ENCODE results near the gene FNDC1. TPM values are rescaled to one million over a fixed set of nuclear protein-coding genes. Genes with fewer than 3 reads are reported as not detected.
A peak's percentile ranks its signal among the peaks of the same experiment; 100 is the strongest.

The FNDC1 gene
- total RNA-seq, 1 donor from 2014 or later, result 13.8 TPM

GRCh38 chr6:159174263-159174969, 5.2 kb downstream of the FNDC1 start:
- H3K27me3 Mint-ChIP-seq (ENCODE audit: low read depth), result peaks cover 12% of the 10 kb centered on the region

GRCh38 chr6:159176913-159177312, 7.7 kb downstream of the FNDC1 start:
- no peak overlapping the region for H3K4me3 Mint-ChIP-seq (ENCODE audit: unreplicated experiment)
- TF ChIP-seq, protein P1, sequence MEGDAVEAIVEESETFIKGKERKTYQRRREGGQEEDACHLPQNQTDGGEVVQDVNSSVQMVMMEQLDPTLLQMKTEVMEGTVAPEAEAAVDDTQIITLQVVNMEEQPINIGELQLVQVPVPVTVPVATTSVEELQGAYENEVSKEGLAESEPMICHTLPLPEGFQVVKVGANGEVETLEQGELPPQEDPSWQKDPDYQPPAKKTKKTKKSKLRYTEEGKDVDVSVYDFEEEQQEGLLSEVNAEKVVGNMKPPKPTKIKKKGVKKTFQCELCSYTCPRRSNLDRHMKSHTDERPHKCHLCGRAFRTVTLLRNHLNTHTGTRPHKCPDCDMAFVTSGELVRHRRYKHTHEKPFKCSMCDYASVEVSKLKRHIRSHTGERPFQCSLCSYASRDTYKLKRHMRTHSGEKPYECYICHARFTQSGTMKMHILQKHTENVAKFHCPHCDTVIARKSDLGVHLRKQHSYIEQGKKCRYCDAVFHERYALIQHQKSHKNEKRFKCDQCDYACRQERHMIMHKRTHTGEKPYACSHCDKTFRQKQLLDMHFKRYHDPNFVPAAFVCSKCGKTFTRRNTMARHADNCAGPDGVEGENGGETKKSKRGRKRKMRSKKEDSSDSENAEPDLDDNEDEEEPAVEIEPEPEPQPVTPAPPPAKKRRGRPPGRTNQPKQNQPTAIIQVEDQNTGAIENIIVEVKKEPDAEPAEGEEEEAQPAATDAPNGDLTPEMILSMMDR (IDR thresholded peaks at IDR 0.05), result no peak
- H3K27ac Mint-ChIP-seq (ENCODE audit: unreplicated experiment), result no peak overlapping the region
- peaks cover 14% of the 10 kb centered on the region for H3K27me3 Mint-ChIP-seq (ENCODE audit: low read depth)
- no peak for DNase-seq (ENCODE audit: low spot score)
- peaks cover 2% of the 10 kb centered on the region for H3K36me3 Mint-ChIP-seq (ENCODE audit: low read depth)
- peaks cover 2% of the 10 kb centered on the region for H3K9me3 Mint-ChIP-seq (ENCODE audit: low read depth)
- peaks cover 15% of the 10 kb centered on the region for H3K4me1 Mint-ChIP-seq (ENCODE audit: low read depth)

More at GRCh38 chr6:159174263-159174969, 5.2 kb downstream of the FNDC1 start:
- TF ChIP-seq, protein P1 (IDR thresholded peaks at IDR 0.05), result peak; percentile 95
- Mint-ChIP-seq H3K9me3 (ENCODE audit: low read depth) (no peaks in the 10 kb centered on the region), H3K4me1 (ENCODE audit: low read depth) (peaks cover 35% of the 10 kb centered on the region), H3K36me3 (ENCODE audit: low read depth) (peaks cover 2% of the 10 kb centered on the region), H3K27ac (ENCODE audit: unreplicated experiment) (no peak overlapping the region), H3K4me3 (ENCODE audit: unreplicated experiment) (peak overlapping the region; percentile 8)
- no peak for DNase-seq (ENCODE audit: low spot score)

GRCh38 chr6:159178847-159179246, 9.6 kb downstream of the FNDC1 start:
- TF ChIP-seq, protein P1 (IDR thresholded peaks at IDR 0.05), result no peak
- Mint-ChIP-seq H3K4me3 (ENCODE audit: unreplicated experiment) (no peak overlapping the region), H3K4me1 (ENCODE audit: low read depth) (peaks cover 14% of the 10 kb centered on the region), H3K9me3 (ENCODE audit: low read depth) (peaks cover 2% of the 10 kb centered on the region), H3K36me3 (ENCODE audit: low read depth) (peaks cover 2% of the 10 kb centered on the region), H3K27ac (ENCODE audit: unreplicated experiment) (no peak overlapping the region), H3K27me3 (ENCODE audit: low read depth) (peaks cover 14% of the 10 kb centered on the region)
- DNase-seq (ENCODE audit: low spot score), result no peak

DNA sequence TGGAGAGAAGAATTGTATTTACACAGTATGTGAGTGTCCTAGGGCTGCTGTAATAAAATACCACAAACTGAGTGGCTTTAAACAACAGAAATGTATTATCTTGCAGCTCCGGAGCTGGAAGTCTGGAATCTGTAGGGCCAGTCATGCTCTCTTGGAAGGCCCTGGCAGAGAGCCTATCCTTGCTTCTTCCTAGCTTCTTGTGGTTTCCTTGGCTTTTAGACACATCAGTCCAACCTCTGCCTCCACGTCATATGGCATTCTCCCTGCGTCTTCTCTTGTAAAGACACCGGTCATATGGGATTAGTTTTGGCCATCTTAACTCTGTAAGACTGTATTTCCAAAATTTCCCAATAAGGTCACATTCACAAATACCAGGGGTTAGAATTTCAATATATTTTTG, 10.8 kb downstream of the FNDC1 start:
- H3K36me3 Mint-ChIP-seq (ENCODE audit: low read depth), result peaks cover 2% of the 10 kb centered on the region
- no peak overlapping the region for H3K4me3 Mint-ChIP-seq (ENCODE audit: unreplicated experiment)
- H3K27me3 Mint-ChIP-seq (ENCODE audit: low read depth), result peaks cover 10% of the 10 kb centered on the region
- no peak overlapping the region for H3K27ac Mint-ChIP-seq (ENCODE audit: unreplicated experiment)
- TF ChIP-seq, protein P1 (IDR thresholded peaks at IDR 0.05), result no peak
- peaks cover 3% of the 10 kb centered on the region for H3K9me3 Mint-ChIP-seq (ENCODE audit: low read depth)
- peaks cover 14% of the 10 kb centered on the region for H3K4me1 Mint-ChIP-seq (ENCODE audit: low read depth)
- no peak for DNase-seq (ENCODE audit: low spot score)

DNA sequence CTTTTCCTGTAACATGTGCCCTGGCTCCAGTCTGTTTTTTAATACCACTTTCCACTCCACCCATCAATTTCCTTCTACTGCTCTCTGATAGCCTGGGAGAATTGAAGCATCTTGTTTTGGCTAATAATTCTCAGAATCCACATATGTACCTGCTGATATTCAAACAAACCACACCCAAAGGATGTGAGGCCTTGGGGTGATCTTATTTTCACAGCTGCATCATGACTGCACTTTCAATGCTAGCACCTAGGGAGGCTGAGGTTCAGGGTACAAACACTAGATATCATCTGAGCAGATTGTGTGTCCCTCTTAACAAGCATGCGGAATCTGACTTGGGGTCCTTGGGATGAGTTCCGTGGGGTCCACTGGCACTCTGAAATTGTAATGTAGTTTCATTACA, 12.7 kb downstream of the FNDC1 start:
- Mint-ChIP-seq H3K27me3 (ENCODE audit: low read depth) (peaks cover 4% of the 10 kb centered on the region), H3K4me3 (ENCODE audit: unreplicated experiment) (no peak overlapping the region), H3K4me1 (ENCODE audit: low read depth) (peaks cover 14% of the 10 kb centered on the region), H3K36me3 (ENCODE audit: low read depth) (peaks cover 7% of the 10 kb centered on the region), H3K27ac (ENCODE audit: unreplicated experiment) (no peak overlapping the region), H3K9me3 (ENCODE audit: low read depth) (peaks cover 15% of the 10 kb centered on the region)
- no peak for DNase-seq (ENCODE audit: low spot score)
- TF ChIP-seq, protein P1 (IDR thresholded peaks at IDR 0.05), result no peak
